ENCODE results near the gene MIOX. TPM values are rescaled to one million over a fixed set of nuclear protein-coding genes. Genes with fewer than 3 reads are reported as not detected.

Gene MIOX
- total and polyA plus RNA-seq, 2 donors (not counting 3 experiments of a cell fraction or from before 2014, with no cell fraction given) = not detected

DNA sequence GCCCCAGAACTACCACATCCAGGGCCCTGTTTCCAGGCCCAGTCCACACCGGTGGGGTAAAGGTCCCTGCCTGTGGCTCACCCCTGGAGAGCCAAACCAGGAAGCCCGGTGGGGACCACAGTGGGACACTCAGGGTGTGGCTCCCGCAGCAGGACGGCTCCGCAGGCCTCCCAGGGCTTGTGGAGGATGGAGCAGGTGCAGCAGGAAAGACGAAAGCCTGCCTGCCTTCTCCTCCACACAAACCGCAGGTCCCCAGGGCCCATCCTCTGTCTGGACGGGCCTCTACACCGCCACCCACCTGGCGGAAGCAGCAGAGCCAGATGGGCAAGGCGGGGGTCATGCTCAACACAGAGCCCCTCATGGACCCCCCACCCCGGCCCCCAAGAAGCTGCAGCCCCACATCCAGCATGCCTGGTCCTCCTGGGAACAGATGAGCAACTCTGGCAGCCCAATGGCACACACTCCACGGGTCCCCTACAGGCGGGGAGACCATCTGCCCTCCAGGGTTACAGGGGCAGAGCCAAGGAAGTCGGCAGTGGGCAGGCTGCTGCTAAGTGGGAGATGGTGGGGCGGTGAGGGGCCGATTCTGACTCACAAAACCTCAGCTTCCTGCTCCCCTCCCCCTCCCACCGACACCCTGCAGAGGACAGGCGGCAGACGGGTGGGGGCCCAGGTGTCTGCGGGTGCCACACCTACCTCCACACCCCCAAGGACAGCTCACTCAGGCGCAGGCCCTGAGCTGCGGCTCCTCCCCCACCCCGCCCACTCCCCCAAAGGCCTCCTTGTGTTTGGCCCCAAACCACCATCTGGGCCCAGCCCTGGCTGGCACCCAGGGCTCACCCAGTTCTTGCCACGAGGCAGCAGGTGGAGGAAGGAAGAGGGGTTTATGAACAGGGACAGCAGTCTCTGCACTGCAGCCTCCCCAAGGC, 17.0 kb upstream of the MIOX start:
- Histone ChIP-seq H3K27ac (ENCODE audit: insufficient read depth, low read depth, low read length) (no peak overlapping the region), H3K9ac (replicated peaks; ENCODE audit: extremely low read depth, insufficient read depth, low read length) (no peak overlapping the region), H3K27me3 (ENCODE audit: control insufficient read depth in 2 of 2, insufficient read depth in 2 of 2, low read length in 2 of 2) (no peaks in the 10 kb centered on the region), H3K4me2 (ENCODE audit: insufficient read depth, low read length) (no peak overlapping the region), H3K9me1 (replicated peaks; ENCODE audit: control insufficient read depth, extremely low read depth, insufficient read depth, low read length) (no peaks in the 10 kb centered on the region), H3K4me3 (replicated peaks in 1 of 3; ENCODE audit: insufficient read depth in 1 of 3, low read depth in 1 of 3, low read length in 3 of 3) (no peak overlapping the region), H3K4me1 (ENCODE audit: control insufficient read depth, extremely low read depth, insufficient read depth, low read length) (peaks cover 17% of the 10 kb centered on the region), H3K79me2 (ENCODE audit: control insufficient read depth, insufficient read depth, low read length) (peaks cover 65% of the 10 kb centered on the region), H4K20me1 (replicated peaks; ENCODE audit: control insufficient read depth, extremely low read depth, insufficient read depth, low read length) (peaks cover 3% of the 10 kb centered on the region), H3K36me3 (ENCODE audit: control insufficient read depth in 2 of 2, extremely low read depth in 1 of 2, insufficient read depth in 2 of 2, low read length in 2 of 2) (peaks cover 0 to 27% of the 10 kb centered on the region in 2 experiments), H2AFZ (ENCODE audit: low read depth, low read length) (no peak overlapping the region), H3K9me3 (replicated peaks; ENCODE audit: control insufficient read depth, insufficient read depth, low read length) (no peaks in the 10 kb centered on the region)
- FAIRE-seq = no peak
- ChIA-PET POLR2A (no interaction called here), CTCF (interaction anchor here (0.5 to 1.3 kb wide), 4 partner anchors 28 to 199 kb away, joined by 3 read pairs; partner anchors contain the start of gene SCO2)
- intact Hi-C loops (cut with micrococcal nuclease) (no loop called here), dilution Hi-C loops (cut with MboI; ENCODE audit: extremely low pct_ligation_motif_present, low sequenced_read_pairs) (no loop called here)
- no TSS peak for BruUV-seq (replicated peaks)
- DNase-seq (ENCODE audit: low read depth, low spot score) = no peak
- no peak for TF ChIP-seq MYC (IDR thresholded peaks at IDR 0.05; ENCODE audit: low read depth, low read length)
- TF ChIP-seq, protein P1, sequence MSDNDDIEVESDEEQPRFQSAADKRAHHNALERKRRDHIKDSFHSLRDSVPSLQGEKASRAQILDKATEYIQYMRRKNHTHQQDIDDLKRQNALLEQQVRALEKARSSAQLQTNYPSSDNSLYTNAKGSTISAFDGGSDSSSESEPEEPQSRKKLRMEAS (IDR thresholded peaks at IDR 0.05; ENCODE audit: insufficient read depth, insufficient read length) = no peak
- TF ChIP-seq POLR2A (IDR thresholded peaks at IDR 0.05; ENCODE audit: low read depth, low read length) = no peak
- TF ChIP-seq FOS (IDR thresholded peaks at IDR 0.05; ENCODE audit: borderline replicate concordance, insufficient read depth, low read length) = no peak
- TF ChIP-seq, protein P2, sequence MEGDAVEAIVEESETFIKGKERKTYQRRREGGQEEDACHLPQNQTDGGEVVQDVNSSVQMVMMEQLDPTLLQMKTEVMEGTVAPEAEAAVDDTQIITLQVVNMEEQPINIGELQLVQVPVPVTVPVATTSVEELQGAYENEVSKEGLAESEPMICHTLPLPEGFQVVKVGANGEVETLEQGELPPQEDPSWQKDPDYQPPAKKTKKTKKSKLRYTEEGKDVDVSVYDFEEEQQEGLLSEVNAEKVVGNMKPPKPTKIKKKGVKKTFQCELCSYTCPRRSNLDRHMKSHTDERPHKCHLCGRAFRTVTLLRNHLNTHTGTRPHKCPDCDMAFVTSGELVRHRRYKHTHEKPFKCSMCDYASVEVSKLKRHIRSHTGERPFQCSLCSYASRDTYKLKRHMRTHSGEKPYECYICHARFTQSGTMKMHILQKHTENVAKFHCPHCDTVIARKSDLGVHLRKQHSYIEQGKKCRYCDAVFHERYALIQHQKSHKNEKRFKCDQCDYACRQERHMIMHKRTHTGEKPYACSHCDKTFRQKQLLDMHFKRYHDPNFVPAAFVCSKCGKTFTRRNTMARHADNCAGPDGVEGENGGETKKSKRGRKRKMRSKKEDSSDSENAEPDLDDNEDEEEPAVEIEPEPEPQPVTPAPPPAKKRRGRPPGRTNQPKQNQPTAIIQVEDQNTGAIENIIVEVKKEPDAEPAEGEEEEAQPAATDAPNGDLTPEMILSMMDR (IDR thresholded peaks at IDR 0.05; ENCODE audit: extremely low read depth in 1 of 2, insufficient read depth in 1 of 2, low read depth in 1 of 2, low read length in 2 of 2) = no peak
- no peak for TF ChIP-seq POLR2AphosphoS5 (IDR thresholded peaks at IDR 0.05; ENCODE audit: insufficient read depth, low read depth, low read length)
- no peak for TF ChIP-seq EZH2 (IDR thresholded peaks at IDR 0.05; ENCODE audit: borderline replicate concordance, low read depth, low read length, severe bottlenecking)
- no peak for TF ChIP-seq GATA2 (IDR thresholded peaks at IDR 0.05; ENCODE audit: insufficient read depth, insufficient read length, low read depth, low read length)
- TF ChIP-seq JUN (IDR thresholded peaks at IDR 0.05; ENCODE audit: borderline replicate concordance, insufficient read depth, insufficient read length, low read depth) = no peak
